HK-2 (cell line): ENCODE data around the gene MTX2.
"Not testable (repeated sequence)": the region's sequence is repeated elsewhere in the genome, so short reads cannot be mapped to it uniquely, and the experiment has no call there.

Experiments
- DNase-seq: peaks from one replicate; pipeline ENCODE4 v3.0.0-alpha.2; 2018; ENCODE audit not compliant: unreplicated experiment

MTX2 gene

GRCh38 chr2:176291335-176291734 is 22.1 kb downstream of the MTX2 start:
- DNase-seq, result no peak

- no peak for DNase-seq
These were observed 22.6 kb downstream of the MTX2 start for GRCh38 chr2:176291809-176292283.

- no peak for DNase-seq
These were observed 23.4 kb downstream of the MTX2 start for GRCh38 chr2:176292608-176293007.

GRCh38 chr2:176293334-176293733 is 24.1 kb downstream of the MTX2 start:
- DNase-seq, result no peak

GRCh38 chr2:176297067-176297466 is 27.8 kb downstream of the MTX2 start:
- DNase-seq, result no peak

- no peak for DNase-seq
These were observed 28.5 kb downstream of the MTX2 start for GRCh38 chr2:176297737-176298136.

- DNase-seq, result not testable (repeated sequence)
These were observed 36.8 kb downstream of the MTX2 start for GRCh38 chr2:176306020-176306419.

GRCh38 chr2:176317199-176317598 is 48.0 kb downstream of the MTX2 start:
- DNase-seq, result no peak

- no peak for DNase-seq
These were observed 48.4 kb downstream of the MTX2 start for GRCh38 chr2:176317623-176318065.

GRCh38 chr2:176321916-176322315 is 52.7 kb downstream of the MTX2 start:
- DNase-seq, result no peak

- no peak for DNase-seq
These were observed 55.6 kb downstream of the MTX2 start for GRCh38 chr2:176324862-176325261.

GRCh38 chr2:176325732-176326131 is 56.5 kb downstream of the MTX2 start:
- DNase-seq, result no peak

- DNase-seq, result no peak
These were observed 58.9 kb downstream of the MTX2 start for GRCh38 chr2:176328149-176328548.

GRCh38 chr2:176330612-176331011 is 61.4 kb downstream of the MTX2 start:
- DNase-seq, result no peak

GRCh38 chr2:176331646-176332045 is 62.4 kb downstream of the MTX2 start:
- DNase-seq, result no peak

GRCh38 chr2:176334729-176335128 is 65.5 kb downstream of the MTX2 start:
- DNase-seq, result no peak

GRCh38 chr2:176338395-176338794 is 69.2 kb downstream of the MTX2 start:
- DNase-seq, result no peak

GRCh38 chr2:176339208-176339607 is 70.0 kb downstream of the MTX2 start:
- DNase-seq, result no peak

- no peak for DNase-seq
These were observed 87.0 kb downstream of the MTX2 start for GRCh38 chr2:176356251-176356650.

- DNase-seq, result no peak
These were observed 95.2 kb downstream of the MTX2 start for GRCh38 chr2:176364273-176364977.

GRCh38 chr2:176368349-176368748 is 99.1 kb downstream of the MTX2 start:
- no peak for DNase-seq

- DNase-seq, result no peak
These were observed 101.4 kb downstream of the MTX2 start for GRCh38 chr2:176370467-176371171.

GRCh38 chr2:176373155-176373554 is 103.9 kb downstream of the MTX2 start:
- not testable (repeated sequence) for DNase-seq
